DOHH2 (cell line): ENCODE results near the gene DGUOK.

ENCODE experiments used
- H3F3A ChIP-seq: fragments of 200-600 bp; sonication (generic), shearing (Covaris generic); 2 replicates; pipeline ENCODE4 v1.6.0; 2016; ENCODE audit warnings: antibody characterized with exemption, mild to moderate bottlenecking; ENCODE audit not compliant: control insufficient read depth, insufficient read depth
- H3K27ac ChIP-seq: fragments of 200-600 bp; sonication (generic); 2 replicates; pipeline ENCODE4 v1.5.1; 2014; ENCODE audit warnings: low read depth, mild to moderate bottlenecking, low read length, moderate library complexity
- H3K27me3 ChIP-seq: fragments of 200-600 bp; sonication (generic); 2 replicates; pipeline ENCODE4 v1.6.1; 2014; ENCODE audit warnings: mild to moderate bottlenecking, low read length, mixed read lengths; ENCODE audit not compliant: control insufficient read depth
- H3K36me3 ChIP-seq: fragments of 200-600 bp; sonication (generic); 2 replicates; pipeline ENCODE4 v1.6.1; 2014; ENCODE audit warnings: mild to moderate bottlenecking, low read length, moderate library complexity, mixed read lengths; ENCODE audit not compliant: control insufficient read depth
- H3K4me1 ChIP-seq: fragments of 200-600 bp; sonication (generic); 2 replicates; pipeline ENCODE4 v1.6.1; 2014; ENCODE audit warnings: mild to moderate bottlenecking, low read length, mixed read lengths; ENCODE audit not compliant: control insufficient read depth
- H3K4me2 ChIP-seq: fragments of 200-600 bp; sonication (generic); 2 replicates; pipeline ENCODE4 v1.6.0; 2014; ENCODE audit warnings: mild to moderate bottlenecking, low read length, moderate library complexity
- H3K4me3 ChIP-seq: fragments of 200-600 bp; sonication (generic); 2 replicates; pipeline ENCODE4 v1.5.1; 2014; ENCODE audit warnings: mild to moderate bottlenecking, low read length, mixed read lengths
- H3K79me2 ChIP-seq: fragments of 200-600 bp; sonication (generic); 2 replicates; pipeline ENCODE4 v1.6.1; 2014; ENCODE audit warnings: mild to moderate bottlenecking, low read length, mixed read lengths; ENCODE audit not compliant: control insufficient read depth
- H3K9me2 ChIP-seq: fragments of 200-600 bp; sonication (generic); replicated peaks from 2 replicates; pipeline ENCODE4 v1.6.1; 2014; ENCODE audit warnings: mild to moderate bottlenecking, low read length, mixed read lengths; ENCODE audit not compliant: control insufficient read depth
- H3K9me3 ChIP-seq: fragments of 200-600 bp; sonication (generic); 2 replicates; pipeline ENCODE4 v1.6.1; 2014; ENCODE audit warnings: antibody characterized with exemption, low read length, mixed read lengths; ENCODE audit not compliant: control insufficient read depth, insufficient read depth
- H4K20me1 ChIP-seq: fragments of 200-600 bp; sonication (generic); 2 replicates; pipeline ENCODE4 v1.6.0; 2014; ENCODE audit warnings: low read depth, mild to moderate bottlenecking, antibody characterized with exemption, low read length, moderate library complexity; ENCODE audit not compliant: control insufficient read depth, insufficient read depth
- EZH2phosphoT487 ChIP-seq: fragments of 200-600 bp; sonication (generic); IDR thresholded peaks from 2 replicates; pipeline ENCODE4 v1.6.1; 2017; ENCODE audit warnings: borderline replicate concordance, mild to moderate bottlenecking, antibody characterized with exemption, low read length, moderate library complexity, mixed read lengths
- TF ChIP-seq, protein P1 (sequence below): fragments of 200-600 bp; sonication (generic); IDR thresholded peaks from one replicate; pipeline ENCODE4 v1.5.1; 2014; ENCODE audit warnings: antibody characterized with exemption, mild to moderate bottlenecking, low read depth, low read length; ENCODE audit not compliant: poor library complexity, severe bottlenecking

The DGUOK gene

DNA sequence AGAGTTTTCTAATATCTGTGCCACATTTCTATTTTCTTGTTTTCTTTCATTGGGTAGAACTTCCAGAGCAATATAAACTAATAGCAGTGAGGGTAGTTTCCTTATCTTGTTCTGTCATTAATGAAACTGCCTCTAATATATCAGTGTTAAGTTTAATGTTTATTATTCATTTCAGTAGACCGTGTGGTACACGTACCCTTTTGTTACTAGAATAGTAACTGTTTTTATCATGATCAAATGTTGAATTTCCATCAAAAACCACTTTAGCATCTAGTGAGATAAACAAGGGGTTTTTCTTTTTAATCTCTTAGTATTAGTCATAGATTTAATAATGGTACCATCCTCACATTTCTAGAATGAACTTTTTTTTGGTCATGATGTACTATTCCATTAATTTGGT is 16.0 kb downstream of the DGUOK start:
- Histone ChIP-seq H3K9me3 (no peaks in the 10 kb centered on the region), H3K9me2 (no peaks in the 10 kb centered on the region), H3K27ac (no peak overlapping the region), H3K27me3 (no peaks in the 10 kb centered on the region), H3K4me1 (peaks cover 12% of the 10 kb centered on the region), H4K20me1 (peaks cover 22% of the 10 kb centered on the region; the same call in 1 of the 2 replicates), H3K36me3 (peaks cover 87% of the 10 kb centered on the region), H3K4me3 (no peak overlapping the region), H3K4me2 (no peak overlapping the region), H3K79me2 (peaks cover 83% of the 10 kb centered on the region), H3F3A (no peaks in the 10 kb centered on the region)
- TF ChIP-seq, protein P1, sequence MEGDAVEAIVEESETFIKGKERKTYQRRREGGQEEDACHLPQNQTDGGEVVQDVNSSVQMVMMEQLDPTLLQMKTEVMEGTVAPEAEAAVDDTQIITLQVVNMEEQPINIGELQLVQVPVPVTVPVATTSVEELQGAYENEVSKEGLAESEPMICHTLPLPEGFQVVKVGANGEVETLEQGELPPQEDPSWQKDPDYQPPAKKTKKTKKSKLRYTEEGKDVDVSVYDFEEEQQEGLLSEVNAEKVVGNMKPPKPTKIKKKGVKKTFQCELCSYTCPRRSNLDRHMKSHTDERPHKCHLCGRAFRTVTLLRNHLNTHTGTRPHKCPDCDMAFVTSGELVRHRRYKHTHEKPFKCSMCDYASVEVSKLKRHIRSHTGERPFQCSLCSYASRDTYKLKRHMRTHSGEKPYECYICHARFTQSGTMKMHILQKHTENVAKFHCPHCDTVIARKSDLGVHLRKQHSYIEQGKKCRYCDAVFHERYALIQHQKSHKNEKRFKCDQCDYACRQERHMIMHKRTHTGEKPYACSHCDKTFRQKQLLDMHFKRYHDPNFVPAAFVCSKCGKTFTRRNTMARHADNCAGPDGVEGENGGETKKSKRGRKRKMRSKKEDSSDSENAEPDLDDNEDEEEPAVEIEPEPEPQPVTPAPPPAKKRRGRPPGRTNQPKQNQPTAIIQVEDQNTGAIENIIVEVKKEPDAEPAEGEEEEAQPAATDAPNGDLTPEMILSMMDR, result no peak
- no peak for TF ChIP-seq EZH2phosphoT487

DNA sequence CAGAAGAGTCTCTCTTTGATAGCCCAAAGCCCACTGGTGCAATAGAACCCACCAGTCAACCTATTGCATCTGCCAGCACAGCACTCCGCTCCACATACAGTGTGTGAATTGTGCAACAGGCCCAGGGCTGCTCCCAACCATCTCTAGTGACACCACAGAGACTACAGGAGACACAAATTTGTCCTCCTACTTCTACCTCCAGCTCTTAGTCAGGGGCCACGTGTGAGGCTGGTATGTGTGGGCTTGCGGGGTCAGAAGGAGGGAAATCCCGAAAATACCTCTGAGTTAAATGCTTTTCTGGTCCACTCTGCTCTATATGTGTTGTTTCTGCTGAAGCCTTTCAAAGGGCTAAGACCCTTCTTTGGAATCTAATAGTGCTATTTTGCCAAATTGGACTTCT is 18.0 kb downstream of the DGUOK start:
- H3K79me2 ChIP-seq, result peaks cover 63% of the 10 kb centered on the region
- no peak for TF ChIP-seq EZH2phosphoT487
- TF ChIP-seq, protein P1, result no peak

DNA sequence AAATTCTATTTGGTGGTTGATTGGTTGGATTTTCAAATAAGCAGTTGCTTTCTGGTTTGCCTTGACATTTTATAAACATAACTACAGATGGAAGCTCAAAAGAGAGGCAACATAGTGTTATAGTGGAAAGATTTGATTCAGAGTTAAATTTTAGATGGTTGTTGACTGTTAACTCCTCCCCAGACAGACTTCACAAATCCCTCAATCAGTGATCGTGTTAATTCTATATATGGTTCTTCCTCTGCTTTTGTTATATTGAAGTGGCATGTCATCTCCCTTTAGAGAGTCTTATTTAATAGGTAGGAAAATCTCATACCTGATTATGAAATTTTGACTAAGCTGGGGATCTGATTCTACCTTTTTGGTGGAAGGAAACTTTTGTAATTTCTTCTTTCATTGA is 19.5 kb downstream of the DGUOK start:
- Histone ChIP-seq H3K27me3 (no peaks in the 10 kb centered on the region), H3K9me3 (no peaks in the 10 kb centered on the region), H3K27ac (no peak overlapping the region), H3K36me3 (peaks cover 90% of the 10 kb centered on the region), H3K4me3 (no peak overlapping the region), H3F3A (no peaks in the 10 kb centered on the region), H3K79me2 (peaks cover 48% of the 10 kb centered on the region), H3K4me2 (no peak overlapping the region), H3K4me1 (no peaks in the 10 kb centered on the region), H4K20me1 (peaks cover 12% of the 10 kb centered on the region; the same call in 1 of the 2 replicates), H3K9me2 (no peaks in the 10 kb centered on the region)
- TF ChIP-seq, protein P1, result no peak
- TF ChIP-seq EZH2phosphoT487, result no peak

More for the DNA sequence above, 18.0 kb downstream of the DGUOK start:
- Histone ChIP-seq H3K4me3 (no peak overlapping the region), H3K4me2 (no peak overlapping the region), H3K27me3 (no peaks in the 10 kb centered on the region), H3K4me1 (no peaks in the 10 kb centered on the region), H4K20me1 (peaks cover 17% of the 10 kb centered on the region; the same call in 1 of the 2 replicates), H3K9me2 (no peaks in the 10 kb centered on the region), H3F3A (no peaks in the 10 kb centered on the region), H3K9me3 (no peaks in the 10 kb centered on the region), H3K27ac (no peak overlapping the region), H3K36me3 (peaks cover 88% of the 10 kb centered on the region)
